GM13976 (cell line): ENCODE measurements around the gene ENO1.

Experiments
- DNase-seq: peaks from one replicate; pipeline ENCODE4 v3.0.0; 2012; ENCODE audit warnings: low spot score
- in situ Hi-C: fragments of 300-500 bp; cut with MboI; formaldehyde crosslinking; loops from one replicate; pipeline ENCODE4 v1.12.0; 2022; ENCODE audit warnings: low sequenced_read_pairs, mixed read lengths, inconsistent platforms; ENCODE audit not compliant: unreplicated experiment
- TF ChIP-seq, protein P1 (sequence below): IDR thresholded peaks from 2 replicates; pipeline ENCODE4 v1.5.1; 2012; ENCODE audit warnings: borderline replicate concordance, mild to moderate bottlenecking; ENCODE audit not compliant: insufficient read depth; ENCODE audit errors: extremely low read depth, missing control alignments, control extremely low read depth

ENO1 gene

GRCh38 chr1:8812081-8812480 is 66.4 kb downstream of the ENO1 start:
- in situ Hi-C loops = no loop called here
- TF ChIP-seq, protein P1, sequence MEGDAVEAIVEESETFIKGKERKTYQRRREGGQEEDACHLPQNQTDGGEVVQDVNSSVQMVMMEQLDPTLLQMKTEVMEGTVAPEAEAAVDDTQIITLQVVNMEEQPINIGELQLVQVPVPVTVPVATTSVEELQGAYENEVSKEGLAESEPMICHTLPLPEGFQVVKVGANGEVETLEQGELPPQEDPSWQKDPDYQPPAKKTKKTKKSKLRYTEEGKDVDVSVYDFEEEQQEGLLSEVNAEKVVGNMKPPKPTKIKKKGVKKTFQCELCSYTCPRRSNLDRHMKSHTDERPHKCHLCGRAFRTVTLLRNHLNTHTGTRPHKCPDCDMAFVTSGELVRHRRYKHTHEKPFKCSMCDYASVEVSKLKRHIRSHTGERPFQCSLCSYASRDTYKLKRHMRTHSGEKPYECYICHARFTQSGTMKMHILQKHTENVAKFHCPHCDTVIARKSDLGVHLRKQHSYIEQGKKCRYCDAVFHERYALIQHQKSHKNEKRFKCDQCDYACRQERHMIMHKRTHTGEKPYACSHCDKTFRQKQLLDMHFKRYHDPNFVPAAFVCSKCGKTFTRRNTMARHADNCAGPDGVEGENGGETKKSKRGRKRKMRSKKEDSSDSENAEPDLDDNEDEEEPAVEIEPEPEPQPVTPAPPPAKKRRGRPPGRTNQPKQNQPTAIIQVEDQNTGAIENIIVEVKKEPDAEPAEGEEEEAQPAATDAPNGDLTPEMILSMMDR = no peak
- DNase-seq = no peak
